IPS-18c (cell line): ENCODE measurements around the gene TMEM205.
"Not testable (repeated sequence)": the region's sequence is repeated elsewhere in the genome, so short reads cannot be mapped to it uniquely, and the experiment has no call there.

Source experiments
- H3K4me3 ChIP-seq: 2 replicates; pipeline ENCODE4 v1.7.0; 2013; ENCODE audit warnings: low read depth, mild to moderate bottlenecking, low read length, moderate library complexity; ENCODE audit not compliant: insufficient read depth
- H3K9me3 ChIP-seq: one replicate; pipeline ENCODE4 v1.6.1; 2013; ENCODE audit warnings: mild to moderate bottlenecking, low read length, moderate library complexity; ENCODE audit not compliant: control insufficient read depth, insufficient read depth

Gene TMEM205

DNA sequence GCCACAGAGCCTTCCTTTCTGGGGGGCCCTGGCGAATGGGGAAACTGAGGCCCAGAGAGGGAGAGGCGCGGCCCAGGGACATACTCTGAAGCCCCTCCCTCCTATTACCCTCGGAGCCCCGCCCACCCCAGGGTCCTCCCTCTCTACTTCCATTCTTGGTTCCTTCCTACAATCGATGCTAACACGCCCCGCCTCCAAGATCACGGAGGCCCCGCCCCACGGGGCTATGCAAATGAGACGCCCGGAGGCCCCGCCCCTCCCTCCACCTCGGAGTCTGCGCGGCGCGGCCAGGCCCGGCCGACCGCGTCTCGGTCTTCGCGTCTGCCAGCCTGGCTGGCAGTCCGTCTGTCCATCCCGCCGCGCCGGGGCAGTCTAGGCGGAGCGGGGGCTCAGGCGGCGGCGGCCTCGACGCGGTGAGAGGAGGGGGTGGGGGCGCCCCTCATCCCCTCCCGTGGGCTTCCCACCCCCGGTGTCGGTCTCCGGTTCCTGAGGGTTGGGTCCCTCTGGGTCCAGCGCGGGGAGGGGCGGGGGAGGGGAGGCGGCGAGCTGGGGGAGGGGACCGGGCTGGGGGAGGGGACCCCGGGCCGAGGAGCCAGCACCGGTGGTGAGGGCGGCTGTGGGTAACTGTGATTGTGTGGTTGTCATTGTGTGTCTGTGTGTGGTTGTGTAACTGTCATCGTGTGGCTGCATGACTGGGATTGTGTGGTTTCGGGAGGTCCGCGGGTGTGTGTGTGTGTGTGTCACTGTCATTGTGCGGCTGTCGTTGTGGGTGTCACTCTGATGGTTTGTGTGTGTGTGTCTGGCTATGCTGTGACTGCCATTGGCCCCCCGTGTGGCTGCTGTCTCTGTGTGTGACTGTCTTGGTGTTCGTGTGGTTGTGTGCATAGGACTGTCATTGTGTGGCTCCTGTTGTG is 9.3 kb upstream of the TMEM205 start, which contains the start of gene PLPPR2:
PLPPR2 (plus strand) TSS at position 273 of the 914 bp plus-strand sequence. CDS start 2,242 bp downstream, outside the sequence.
- no peaks in the 10 kb centered on the region for H3K9me3 ChIP-seq
- H3K4me3 ChIP-seq, result peak within 1 kb of the TSS; percentile 36

- H3K9me3 ChIP-seq, H3K4me3 ChIP-seq: not testable (repeated sequence)
Observed at GRCh38 chr19:11354102-11354501, 8.0 kb upstream of the TMEM205 start.

DNA sequence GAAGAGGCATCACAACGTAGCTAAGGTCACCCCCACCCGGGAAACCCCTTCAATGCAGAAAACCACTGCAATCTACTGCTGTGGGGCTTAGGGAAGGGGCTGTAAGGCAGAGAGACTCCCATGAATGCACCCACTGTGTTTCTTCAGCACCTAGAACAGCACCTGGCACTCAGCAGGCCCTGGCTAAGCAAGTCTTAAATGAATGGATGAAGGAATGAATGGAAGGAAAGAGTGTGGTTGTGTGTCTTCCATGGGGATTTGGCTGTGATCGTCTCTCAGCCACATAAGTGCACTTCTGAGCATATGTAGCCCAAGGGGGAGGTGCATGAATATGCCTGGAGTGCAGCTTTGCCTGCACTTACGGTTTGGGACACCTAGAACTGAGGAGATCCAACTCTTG is 3.1 kb upstream of the TMEM205 start:
- Histone ChIP-seq H3K9me3 (no peaks in the 10 kb centered on the region), H3K4me3 (no peak overlapping the region)

- Histone ChIP-seq H3K9me3 (no peaks in the 10 kb centered on the region), H3K4me3 (no peak overlapping the region)
Observed at GRCh38 chr19:11347546-11348039, 1.5 kb upstream of the TMEM205 start.

- H3K9me3 ChIP-seq, result peaks cover 2% of the 10 kb centered on the region
- peak overlapping the region; percentile 90 for H3K4me3 ChIP-seq
Observed at GRCh38 chr19:11345122-11345803, 805 bp downstream of the TMEM205 start.

DNA sequence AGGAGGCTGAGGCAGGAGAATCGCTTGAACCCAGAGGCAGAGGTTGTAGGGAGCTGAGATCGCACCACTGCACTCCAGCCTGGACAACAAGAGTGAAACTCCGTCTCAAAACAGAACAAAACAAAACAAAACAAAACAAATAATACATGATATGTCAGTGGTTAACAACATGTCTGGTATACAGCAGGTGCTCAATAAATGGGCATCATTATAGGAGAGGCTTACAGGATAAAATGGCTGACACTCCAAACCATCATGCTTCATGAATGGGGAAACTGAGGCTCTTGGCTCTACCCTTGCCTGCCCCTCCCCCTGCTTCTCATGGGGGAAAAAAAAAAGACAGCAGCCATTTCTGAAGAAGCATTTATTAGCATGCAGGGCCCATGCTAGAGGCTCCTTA is 3.6 kb downstream of the TMEM205 start:
- Histone ChIP-seq H3K9me3 (peaks cover 2% of the 10 kb centered on the region), H3K4me3 (no peak overlapping the region)

DNA sequence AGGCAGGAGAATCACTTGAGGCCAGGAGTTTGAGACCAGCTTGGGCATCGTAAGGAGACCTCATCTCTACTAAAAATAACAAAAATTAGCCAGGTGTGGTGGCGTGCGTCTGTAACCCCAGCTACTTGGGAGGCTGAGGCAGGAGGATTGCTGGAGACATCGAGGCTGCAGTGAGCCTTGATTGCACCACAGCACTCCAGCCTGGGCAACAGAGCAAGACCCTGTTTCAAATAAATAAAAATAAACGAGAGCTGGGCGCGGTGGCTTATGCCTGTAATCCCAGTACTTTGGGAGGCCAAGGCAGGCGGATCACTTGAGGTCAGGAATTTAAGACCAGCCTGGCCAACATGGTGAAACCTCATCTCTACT is 6.0 kb downstream of the TMEM205 start:
- H3K9me3 ChIP-seq, H3K4me3 ChIP-seq: not testable (repeated sequence)

GRCh38 chr19:11339254-11340098 is 6.6 kb downstream of the TMEM205 start, which contains the start of gene RAB3D:
RAB3D (minus strand) TSS chr19:11339657; CDS start chr19:11337399, 2,258 bp downstream.
- Histone ChIP-seq H3K4me3 (peak within 1 kb of the TSS; percentile 78), H3K9me3 (peaks cover 2% of the 10 kb centered on the region)

DNA sequence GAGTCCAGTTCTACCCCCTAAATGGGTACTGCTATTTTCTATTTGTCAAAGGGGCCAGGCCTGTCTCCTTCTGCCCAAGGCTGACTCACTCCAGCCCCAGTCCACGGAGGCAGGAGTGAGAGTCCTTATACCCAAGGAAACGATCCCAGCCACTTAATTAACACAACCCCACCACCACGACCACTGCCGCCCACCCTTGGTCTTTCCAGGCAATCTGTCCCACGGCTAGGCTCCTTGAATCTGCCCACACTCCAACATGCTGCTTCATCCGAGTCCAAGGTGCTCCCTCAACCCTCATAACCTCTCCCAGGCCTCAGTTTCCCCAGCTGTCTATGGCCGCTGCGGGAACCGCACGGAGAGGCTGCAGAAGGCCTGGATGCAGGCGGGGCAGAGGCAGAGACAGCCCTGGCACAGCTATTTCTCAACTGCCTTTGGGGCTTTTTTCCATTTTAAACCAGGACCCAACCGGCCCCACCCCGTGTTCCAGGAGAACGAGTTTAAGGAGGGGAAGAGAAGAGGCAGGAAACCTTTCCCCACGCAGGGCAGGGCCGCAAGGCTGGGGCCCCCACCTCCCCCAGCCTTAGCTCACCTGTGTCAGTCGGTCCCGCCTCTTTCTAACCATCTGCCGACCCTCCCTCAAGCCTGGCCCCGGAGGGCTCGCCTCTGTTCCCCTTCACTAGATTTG is 7.4 kb downstream of the TMEM205 start:
- H3K4me3 ChIP-seq, result peak overlapping the region; percentile 78
- peaks cover 2% of the 10 kb centered on the region for H3K9me3 ChIP-seq

DNA sequence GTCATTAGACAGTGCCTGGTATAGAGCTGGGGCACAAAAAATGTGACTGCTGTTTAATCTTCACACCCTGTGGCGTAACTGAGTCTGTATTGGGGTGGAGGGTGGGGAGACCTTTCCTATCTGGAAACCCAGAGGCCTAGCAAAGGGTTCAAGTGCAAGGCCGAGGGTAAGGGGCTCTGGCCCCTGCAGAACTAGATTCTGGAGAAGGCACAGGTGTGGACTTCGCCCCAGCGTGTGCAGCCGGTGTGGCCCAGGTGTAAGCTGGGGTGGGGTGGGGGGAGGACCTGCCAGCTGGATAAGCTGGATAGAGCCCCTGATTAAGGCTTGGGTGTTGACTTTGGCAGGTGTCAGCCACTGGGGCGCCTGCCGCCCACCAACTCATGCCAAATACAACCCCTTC is 7.9 kb downstream of the TMEM205 start:
- Histone ChIP-seq H3K9me3 (peaks cover 2% of the 10 kb centered on the region), H3K4me3 (no peak overlapping the region)

- Histone ChIP-seq H3K9me3 (peaks cover 2% of the 10 kb centered on the region), H3K4me3 (no peak overlapping the region)
Observed at GRCh38 chr19:11337080-11337479, 9.0 kb downstream of the TMEM205 start.

- no peak overlapping the region for H3K4me3 ChIP-seq
- no peaks in the 10 kb centered on the region for H3K9me3 ChIP-seq
Observed at GRCh38 chr19:11335449-11336146, 10.5 kb downstream of the TMEM205 start.

DNA sequence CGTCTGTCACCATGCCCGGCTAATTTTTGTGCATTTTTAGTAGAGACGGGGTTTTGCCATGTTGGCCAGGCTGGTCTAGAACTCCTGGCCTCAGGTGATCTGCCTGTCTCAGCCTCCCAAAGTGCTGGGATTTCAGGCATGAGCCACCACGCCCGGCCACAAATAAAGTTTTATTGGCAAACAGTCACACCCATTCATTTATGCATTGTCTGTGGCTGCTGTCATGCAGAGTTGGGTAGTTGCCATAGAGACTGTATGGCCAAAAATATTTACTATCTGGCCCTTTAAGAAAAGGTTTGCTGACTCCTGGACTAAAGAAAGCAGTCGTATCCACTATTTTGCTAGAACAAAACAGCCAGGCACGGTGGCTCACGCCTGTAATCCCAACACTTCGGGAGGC is 12.2 kb downstream of the TMEM205 start:
- H3K4me3 ChIP-seq, result not testable (repeated sequence)

GRCh38 chr19:11332822-11333221 is 13.2 kb downstream of the TMEM205 start:
- H3K4me3 ChIP-seq, result no peak overlapping the region
- H3K9me3 ChIP-seq, result no peaks in the 10 kb centered on the region

More for the DNA sequence above, 12.2 kb downstream of the TMEM205 start:
- not testable (repeated sequence) for H3K9me3 ChIP-seq

DNA sequence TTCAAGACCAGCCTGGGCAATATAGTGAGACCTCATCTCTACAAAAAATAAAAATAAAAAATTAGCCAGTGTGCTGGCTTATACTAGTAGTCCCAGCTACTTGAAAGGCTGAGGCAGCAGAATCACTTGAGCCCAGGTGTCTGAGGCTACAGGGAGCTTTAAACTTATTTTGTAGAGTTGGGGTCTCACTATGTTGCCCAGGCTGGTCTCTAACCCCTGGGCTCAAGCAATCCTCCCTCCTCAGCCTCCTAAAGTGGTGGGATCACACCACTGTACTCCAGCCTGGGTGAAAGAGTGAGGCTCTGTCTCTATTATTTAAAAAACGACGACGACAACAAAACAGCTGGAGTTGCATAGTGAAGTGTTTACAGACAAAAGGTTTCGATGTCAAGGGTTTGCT is 14.6 kb downstream of the TMEM205 start:
- H3K9me3 ChIP-seq, result no peaks in the 10 kb centered on the region
- H3K4me3 ChIP-seq, result no peak overlapping the region

GRCh38 chr19:11330127-11330526 is 15.9 kb downstream of the TMEM205 start:
- Histone ChIP-seq H3K9me3 (no peaks in the 10 kb centered on the region), H3K4me3 (no peak overlapping the region)
